ENCODE data around the gene RANBP17.

The RANBP17 gene

DNA sequence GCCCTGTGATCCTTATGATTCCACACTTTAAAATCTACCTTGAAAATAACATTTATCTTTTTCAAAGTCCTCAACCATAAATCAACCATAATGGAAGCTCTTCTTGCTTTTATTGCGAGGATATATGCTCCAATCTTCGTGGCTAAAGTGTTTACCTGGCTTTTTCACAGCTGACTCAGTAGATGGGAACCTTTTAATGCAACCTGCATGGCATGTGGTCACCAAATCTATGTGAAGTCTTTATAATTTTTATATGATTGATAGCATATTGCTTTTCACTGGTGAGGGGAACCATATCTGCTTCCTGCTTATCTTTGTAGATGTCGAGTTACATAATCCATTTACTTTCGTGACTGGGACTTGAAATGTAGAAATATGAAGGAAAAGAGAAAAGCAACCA, 400.1 kb downstream of the RANBP17 start:
- H3K27me3 Mint-ChIP-seq (ENCODE audit: low read depth): peaks cover 4% of the 10 kb centered on the region
- no peak overlapping the region for H3K27ac Mint-ChIP-seq
- H3K4me1 Mint-ChIP-seq (ENCODE audit: low read depth): peaks cover 8% of the 10 kb centered on the region
- no peaks in the 10 kb centered on the region for H3K36me3 Mint-ChIP-seq (ENCODE audit: low read depth)
- H3K4me3 Mint-ChIP-seq: no peak overlapping the region
- no peaks in the 10 kb centered on the region for H3K9me3 Mint-ChIP-seq

- H3K27me3 Mint-ChIP-seq (ENCODE audit: low read depth): peaks cover 4% of the 10 kb centered on the region
- no peaks in the 10 kb centered on the region for H3K36me3 Mint-ChIP-seq (ENCODE audit: low read depth)
- H3K27ac Mint-ChIP-seq: no peak overlapping the region
- H3K4me3 Mint-ChIP-seq: no peak overlapping the region
- H3K4me1 Mint-ChIP-seq (ENCODE audit: low read depth): peaks cover 8% of the 10 kb centered on the region
- H3K9me3 Mint-ChIP-seq: no peaks in the 10 kb centered on the region
Measured at GRCh38 chr5:171263181-171263580, 401.4 kb downstream of the RANBP17 start.

- peaks cover 8% of the 10 kb centered on the region for H3K4me1 Mint-ChIP-seq (ENCODE audit: low read depth)
- peaks cover 4% of the 10 kb centered on the region for H3K27me3 Mint-ChIP-seq (ENCODE audit: low read depth)
- H3K36me3 Mint-ChIP-seq (ENCODE audit: low read depth): no peaks in the 10 kb centered on the region
- H3K27ac Mint-ChIP-seq: no peak overlapping the region
- H3K9me3 Mint-ChIP-seq: no peaks in the 10 kb centered on the region
- no peak overlapping the region for H3K4me3 Mint-ChIP-seq
Measured at GRCh38 chr5:171264843-171265242, 403.0 kb downstream of the RANBP17 start.

GRCh38 chr5:171268700-171269620, 407.1 kb downstream of the RANBP17 start:
- H3K27me3 Mint-ChIP-seq (ENCODE audit: low read depth): peaks cover 3% of the 10 kb centered on the region
- no peaks in the 10 kb centered on the region for H3K9me3 Mint-ChIP-seq
- no peaks in the 10 kb centered on the region for H3K36me3 Mint-ChIP-seq (ENCODE audit: low read depth)
- peaks cover 8% of the 10 kb centered on the region for H3K4me1 Mint-ChIP-seq (ENCODE audit: low read depth)
- no peak overlapping the region for H3K4me3 Mint-ChIP-seq
- no peak overlapping the region for H3K27ac Mint-ChIP-seq

- H3K9me3 Mint-ChIP-seq: no peaks in the 10 kb centered on the region
- H3K4me3 Mint-ChIP-seq: no peak overlapping the region
- no peaks in the 10 kb centered on the region for H3K36me3 Mint-ChIP-seq (ENCODE audit: low read depth)
- H3K27me3 Mint-ChIP-seq (ENCODE audit: low read depth): peaks cover 3% of the 10 kb centered on the region
- no peak overlapping the region for H3K27ac Mint-ChIP-seq
- peaks cover 4% of the 10 kb centered on the region for H3K4me1 Mint-ChIP-seq (ENCODE audit: low read depth)
Measured at GRCh38 chr5:171269717-171270116, 407.9 kb downstream of the RANBP17 start.

- Mint-ChIP-seq H3K9me3 (no peaks in the 10 kb centered on the region), H3K4me3 (no peak overlapping the region), H3K27ac (no peak overlapping the region), H3K4me1 (ENCODE audit: low read depth) (peaks cover under 1% of the 10 kb centered on the region), H3K36me3 (ENCODE audit: low read depth) (no peaks in the 10 kb centered on the region), H3K27me3 (ENCODE audit: low read depth) (peaks cover 3% of the 10 kb centered on the region)
Measured at GRCh38 chr5:171270136-171270535, 408.3 kb downstream of the RANBP17 start.

- Mint-ChIP-seq H3K36me3 (ENCODE audit: low read depth) (no peaks in the 10 kb centered on the region), H3K9me3 (no peaks in the 10 kb centered on the region), H3K27ac (no peak overlapping the region), H3K4me3 (no peak overlapping the region), H3K27me3 (ENCODE audit: low read depth) (peaks cover 3% of the 10 kb centered on the region), H3K4me1 (ENCODE audit: low read depth) (no peaks in the 10 kb centered on the region)
Measured at GRCh38 chr5:171271798-171272197, 410.0 kb downstream of the RANBP17 start.

- H3K4me1 Mint-ChIP-seq (ENCODE audit: low read depth): no peaks in the 10 kb centered on the region
- peaks cover 3% of the 10 kb centered on the region for H3K27me3 Mint-ChIP-seq (ENCODE audit: low read depth)
- H3K27ac Mint-ChIP-seq: no peak overlapping the region
- no peaks in the 10 kb centered on the region for H3K36me3 Mint-ChIP-seq (ENCODE audit: low read depth)
- no peaks in the 10 kb centered on the region for H3K9me3 Mint-ChIP-seq
- H3K4me3 Mint-ChIP-seq: no peak overlapping the region
Measured at GRCh38 chr5:171272996-171273970, 411.5 kb downstream of the RANBP17 start.

DNA sequence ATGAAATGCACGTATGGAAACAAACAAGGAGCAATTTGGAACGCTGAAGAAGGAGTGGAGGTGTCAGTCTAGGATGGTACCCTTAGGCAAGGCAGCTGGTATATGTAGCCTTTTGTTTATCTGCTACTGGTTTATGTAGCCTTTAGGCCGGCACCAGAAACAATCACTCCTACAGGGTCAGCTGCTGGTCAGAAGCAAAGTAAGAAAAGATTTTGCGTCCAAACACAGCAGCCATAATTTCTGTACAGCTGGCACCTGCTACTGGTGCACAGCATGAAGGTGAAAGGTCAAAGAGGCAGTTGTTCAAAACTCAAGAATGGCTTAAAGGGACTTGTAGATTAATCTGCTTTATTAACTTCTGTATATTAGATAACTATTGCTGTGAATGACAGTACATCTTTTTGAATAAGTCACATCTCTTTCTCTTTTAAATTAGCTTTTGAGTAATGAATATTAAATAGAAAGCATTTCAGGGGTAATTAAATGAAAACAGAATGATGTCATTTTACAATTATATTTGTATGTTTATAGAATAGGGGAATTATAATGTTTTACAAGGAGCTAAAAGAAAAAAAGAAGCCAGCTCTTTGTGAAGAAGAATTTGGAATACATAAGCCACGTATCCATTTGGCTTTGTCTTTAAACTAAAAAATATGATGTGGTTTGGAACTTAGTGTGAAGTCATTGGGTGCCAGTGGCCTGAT, 414.2 kb downstream of the RANBP17 start:
- no peaks in the 10 kb centered on the region for H3K36me3 Mint-ChIP-seq (ENCODE audit: low read depth)
- no peaks in the 10 kb centered on the region for H3K4me1 Mint-ChIP-seq (ENCODE audit: low read depth)
- H3K4me3 Mint-ChIP-seq: no peak overlapping the region
- H3K27ac Mint-ChIP-seq: no peak overlapping the region
- peaks cover 3% of the 10 kb centered on the region for H3K27me3 Mint-ChIP-seq (ENCODE audit: low read depth)
- no peaks in the 10 kb centered on the region for H3K9me3 Mint-ChIP-seq

DNA sequence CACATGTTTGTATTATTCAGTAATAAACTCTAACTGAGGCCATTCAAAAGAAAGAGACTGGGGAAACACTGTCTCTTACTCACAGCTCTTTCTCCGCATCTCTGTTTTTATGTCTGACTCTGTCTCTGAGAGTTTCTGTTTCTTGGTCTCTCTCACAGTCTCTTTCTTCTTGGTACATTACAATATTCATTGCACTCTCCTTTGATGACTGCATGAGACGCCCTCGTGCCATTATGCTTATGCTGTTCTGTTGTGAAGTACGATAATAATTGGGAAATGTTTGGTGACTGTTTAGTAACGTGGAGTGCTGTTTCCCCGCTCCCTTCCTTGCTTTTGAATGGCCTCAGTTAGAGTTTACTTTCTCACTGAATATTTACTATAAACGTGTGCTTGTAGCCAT, 421.9 kb downstream of the RANBP17 start:
- no peak overlapping the region for H3K27ac Mint-ChIP-seq
- no peaks in the 10 kb centered on the region for H3K4me1 Mint-ChIP-seq (ENCODE audit: low read depth)
- H3K27me3 Mint-ChIP-seq (ENCODE audit: low read depth): peaks cover 9% of the 10 kb centered on the region

DNA sequence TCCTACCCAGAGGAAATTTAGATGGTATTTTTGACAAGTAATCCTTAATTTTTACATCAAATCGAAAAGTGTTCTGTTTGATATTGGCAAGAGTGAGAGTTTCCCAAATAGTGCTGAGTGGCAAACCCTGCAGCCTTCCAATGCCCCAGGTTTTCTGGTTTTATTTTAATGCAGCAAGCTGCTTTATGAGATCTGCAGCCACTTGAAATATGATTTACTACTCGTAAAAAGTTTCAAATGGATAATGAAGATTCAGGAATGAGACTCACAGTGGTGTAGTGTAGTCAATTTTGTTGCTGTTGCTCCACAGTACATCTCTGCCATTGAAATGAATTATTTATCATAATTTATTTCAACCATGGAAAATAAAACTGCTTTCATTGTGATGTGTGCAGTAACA, 423.6 kb downstream of the RANBP17 start:
- Mint-ChIP-seq H3K27me3 (ENCODE audit: low read depth) (peaks cover 9% of the 10 kb centered on the region), H3K4me1 (ENCODE audit: low read depth) (no peaks in the 10 kb centered on the region), H3K27ac (no peak overlapping the region)

More for the DNA sequence above, 421.9 kb downstream of the RANBP17 start:
- H3K4me3 Mint-ChIP-seq: no peak overlapping the region
- H3K36me3 Mint-ChIP-seq (ENCODE audit: low read depth): no peaks in the 10 kb centered on the region
- no peaks in the 10 kb centered on the region for H3K9me3 Mint-ChIP-seq

DNA sequence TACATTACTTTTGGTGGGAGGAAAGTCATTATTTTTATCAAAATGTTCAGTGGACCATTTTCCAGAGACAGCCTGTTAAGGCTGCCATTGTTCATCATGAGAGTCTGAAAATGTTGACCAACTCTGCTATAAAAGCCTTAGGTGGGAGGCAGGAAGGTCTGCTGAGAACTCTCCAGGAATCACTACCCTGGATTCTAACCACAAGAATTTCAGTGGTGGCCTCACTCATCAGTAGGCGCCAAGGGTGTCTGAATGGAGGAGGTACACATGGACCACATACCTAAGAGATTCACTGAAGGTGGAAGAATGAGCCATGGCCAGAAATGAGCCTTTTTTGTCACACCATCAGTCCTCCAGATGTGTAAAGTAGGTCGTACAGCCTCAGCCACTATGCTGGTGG, 426.2 kb downstream of the RANBP17 start:
- H3K4me3 Mint-ChIP-seq: no peak overlapping the region
- H3K27ac Mint-ChIP-seq: no peak overlapping the region
- H3K4me1 Mint-ChIP-seq (ENCODE audit: low read depth): no peaks in the 10 kb centered on the region
- no peaks in the 10 kb centered on the region for H3K9me3 Mint-ChIP-seq
- H3K36me3 Mint-ChIP-seq (ENCODE audit: low read depth): no peaks in the 10 kb centered on the region
- H3K27me3 Mint-ChIP-seq (ENCODE audit: low read depth): peaks cover 9% of the 10 kb centered on the region

More for the DNA sequence above, 423.6 kb downstream of the RANBP17 start:
- Mint-ChIP-seq H3K4me3 (no peak overlapping the region), H3K9me3 (no peaks in the 10 kb centered on the region), H3K36me3 (ENCODE audit: low read depth) (no peaks in the 10 kb centered on the region)

GRCh38 chr5:171291371-171291770, 429.6 kb downstream of the RANBP17 start:
- no peaks in the 10 kb centered on the region for H3K9me3 Mint-ChIP-seq
- H3K4me3 Mint-ChIP-seq: no peak overlapping the region

GRCh38 chr5:171295299-171295698, 433.5 kb downstream of the RANBP17 start:
- H3K4me3 Mint-ChIP-seq: no peak overlapping the region
- H3K27me3 Mint-ChIP-seq (ENCODE audit: low read depth): peaks cover 11% of the 10 kb centered on the region
- H3K4me1 Mint-ChIP-seq (ENCODE audit: low read depth): no peaks in the 10 kb centered on the region
- no peak overlapping the region for H3K27ac Mint-ChIP-seq
- no peaks in the 10 kb centered on the region for H3K36me3 Mint-ChIP-seq (ENCODE audit: low read depth)
- no peaks in the 10 kb centered on the region for H3K9me3 Mint-ChIP-seq

More at GRCh38 chr5:171291371-171291770, 429.6 kb downstream of the RANBP17 start:
- H3K4me1 Mint-ChIP-seq (ENCODE audit: low read depth): no peaks in the 10 kb centered on the region
- H3K27me3 Mint-ChIP-seq (ENCODE audit: low read depth): peaks cover 7% of the 10 kb centered on the region
- no peaks in the 10 kb centered on the region for H3K36me3 Mint-ChIP-seq (ENCODE audit: low read depth)
- no peak overlapping the region for H3K27ac Mint-ChIP-seq

All from T-helper 1 cell treated with Interleukin-12 subunit alpha and Interleukin-12 subunit beta and Interleukin-4 antibody, amounts not matched to agents 30 μg/mL and 1 μg/mL, for 36 hours (primary cell).